Left cardiac atrium (tissue), 4 donors: ENCODE measurements around the gene VTN. TPM values are rescaled to one million over a fixed set of nuclear protein-coding genes. Genes with fewer than 3 reads are reported as not detected.

Experiments used
- ATAC-seq, 2 donors: fragments of 200-7000 bp; cut with Tn5 transposase; one replicate each; pipeline ENCODE4 v1.9.1; 2020; ENCODE audit warnings: mild to moderate bottlenecking in 2 of 2, moderate library complexity in 2 of 2
- DNase-seq: peaks from one replicate; pipeline ENCODE4 v3.0.0-alpha.2; 2020
- intact Hi-C, 2 donors: fragments of 100-400 bp; cut with DNase I; formaldehyde crosslinking; loops; one replicate each; pipeline versions ENCODE4 v1.14.1 to v1.15.1; 2022 to 2023
- long read RNA-seq: library from polyadenylated mRNA; unstranded; transcript quantifications from one replicate; pipeline ENCODE4 v2.0.0, GENCODE V29; 2021
- total RNA-seq, 2 donors: library from RNA; stranded (reverse); fragmentation: NEBNext Ultra II Directional; extraction: Animal tissue kit (Norgen Biotek cat#: 25700); gene quantifications; one replicate each; pipeline ENCODE4 v1.2.1, GENCODE V29; 2021
- donor health status: DM: no; HTN: yes; CAD: no.
- donor health status: DM: no; HTN: yes; CAD: no; lungs with severe emphysema.
- donor health status: DM: yes; HTN: yes; CAD: no.
- donor health status: Dilated cardiomyopathy.

VTN gene, protein sequence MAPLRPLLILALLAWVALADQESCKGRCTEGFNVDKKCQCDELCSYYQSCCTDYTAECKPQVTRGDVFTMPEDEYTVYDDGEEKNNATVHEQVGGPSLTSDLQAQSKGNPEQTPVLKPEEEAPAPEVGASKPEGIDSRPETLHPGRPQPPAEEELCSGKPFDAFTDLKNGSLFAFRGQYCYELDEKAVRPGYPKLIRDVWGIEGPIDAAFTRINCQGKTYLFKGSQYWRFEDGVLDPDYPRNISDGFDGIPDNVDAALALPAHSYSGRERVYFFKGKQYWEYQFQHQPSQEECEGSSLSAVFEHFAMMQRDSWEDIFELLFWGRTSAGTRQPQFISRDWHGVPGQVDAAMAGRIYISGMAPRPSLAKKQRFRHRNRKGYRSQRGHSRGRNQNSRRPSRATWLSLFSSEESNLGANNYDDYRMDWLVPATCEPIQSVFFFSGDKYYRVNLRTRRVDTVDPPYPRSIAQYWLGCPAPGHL
- 10 to 100 TPM; 14.3 to 24.3 TPM for total RNA-seq
- long read RNA-seq, transcript VTN-201 (8 exons, 2,149 nt) = major isoform, 48 of 49 reads
- long read RNA-seq, partial matches to known transcripts = 0 of 49 reads
- long read RNA-seq, other reads (novel, unspliced or antisense) = 1 of 49 reads

DNA sequence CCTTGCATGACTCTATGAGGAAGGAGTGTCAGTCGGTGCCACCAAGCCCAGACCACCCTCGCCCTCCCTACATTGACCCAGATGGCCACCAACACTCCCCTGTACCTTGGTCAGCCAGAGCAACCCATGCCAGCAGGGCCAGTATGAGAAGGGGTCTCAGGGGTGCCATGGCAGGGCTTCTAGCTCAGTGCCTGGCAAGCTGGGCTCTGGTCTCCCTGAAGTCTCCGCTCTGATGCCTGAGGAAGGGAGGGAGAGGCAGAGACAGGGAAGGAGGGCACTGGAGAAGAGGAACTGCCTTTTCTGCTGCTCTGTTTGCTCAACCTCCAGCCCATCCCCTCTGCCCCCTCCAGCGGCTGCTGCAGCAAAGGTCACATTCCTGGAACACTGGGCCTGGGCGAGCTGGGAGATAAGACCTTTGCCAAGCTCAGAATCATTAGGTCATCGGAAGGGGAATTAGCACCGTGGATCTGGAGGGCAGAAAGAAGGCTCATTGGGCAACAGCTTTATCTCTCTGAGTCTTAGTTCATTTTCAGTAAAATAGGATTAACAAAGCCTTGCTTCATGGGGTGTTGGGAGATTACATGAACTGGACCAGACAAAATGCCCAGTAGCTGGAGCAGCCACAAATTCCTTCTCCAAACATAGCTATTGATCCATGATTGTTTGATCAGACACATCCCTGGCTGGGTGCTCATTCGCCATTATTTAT is at the start of gene VTN:
Gene VTN, minus strand, starts transcription at position 273 of the 709 bp plus-strand sequence. Its CDS starts 104 bp downstream, at position 169.
- intact Hi-C loops = no loop called here
- ATAC-seq (peak; percentile 36 to 56), DNase-seq (peak; percentile 79)

GRCh38 chr17:28416703-28417311 is 46.7 kb upstream of the VTN start:
- ATAC-seq (peak; percentile 70 to 84), DNase-seq (no peak)
- intact Hi-C loops = no loop called here

- ATAC-seq (no peak), DNase-seq (no peak)
- intact Hi-C loops = no loop called here
Observed at GRCh38 chr17:28415886-28416285, 45.8 kb upstream of the VTN start.

DNA sequence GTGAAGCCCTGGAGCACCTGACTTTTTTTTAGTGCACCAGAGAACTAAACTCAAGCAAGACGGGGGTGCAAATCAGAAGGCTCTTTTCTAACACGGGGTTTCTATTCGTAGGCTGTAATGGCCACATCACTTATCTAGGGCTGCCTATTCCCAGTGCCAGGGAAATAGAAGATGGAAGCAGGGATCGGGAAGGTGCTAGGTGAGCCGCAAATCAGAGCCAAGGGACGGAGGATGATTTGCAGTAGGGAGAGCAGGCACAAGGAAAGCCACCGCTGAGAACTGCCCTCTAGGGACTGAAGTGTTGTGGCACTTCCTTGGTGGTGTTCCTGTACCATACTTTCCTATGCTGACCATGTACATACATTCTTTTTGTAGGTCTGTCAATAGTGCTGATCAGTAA is 43.7 kb upstream of the VTN start:
- no peak for DNase-seq
- intact Hi-C loops = no loop called here
- ATAC-seq = no peak

GRCh38 chr17:28412099-28412498 is 42.0 kb upstream of the VTN start:
- DNase-seq (no peak), ATAC-seq (no peak)
- intact Hi-C loops = no loop called here

DNA sequence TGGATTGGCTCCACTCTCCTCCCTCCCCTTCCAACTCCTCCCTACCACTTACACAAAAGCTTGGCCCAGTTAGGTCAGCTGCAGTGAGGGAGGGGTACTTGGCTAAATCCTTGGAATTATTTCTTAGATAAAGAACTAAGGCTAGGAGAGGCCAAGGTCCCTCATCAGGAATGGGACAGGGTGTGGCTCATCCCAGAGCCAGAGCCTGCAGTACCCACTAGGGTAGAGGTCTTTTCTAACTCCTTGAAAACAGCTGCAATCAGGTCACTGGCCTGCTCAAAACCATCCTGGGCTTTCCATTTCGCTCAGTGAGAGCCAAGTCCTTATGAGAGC is 37.8 kb upstream of the VTN start:
- DNase-seq (no peak), ATAC-seq (no peak)
- intact Hi-C loops = no loop called here

DNA sequence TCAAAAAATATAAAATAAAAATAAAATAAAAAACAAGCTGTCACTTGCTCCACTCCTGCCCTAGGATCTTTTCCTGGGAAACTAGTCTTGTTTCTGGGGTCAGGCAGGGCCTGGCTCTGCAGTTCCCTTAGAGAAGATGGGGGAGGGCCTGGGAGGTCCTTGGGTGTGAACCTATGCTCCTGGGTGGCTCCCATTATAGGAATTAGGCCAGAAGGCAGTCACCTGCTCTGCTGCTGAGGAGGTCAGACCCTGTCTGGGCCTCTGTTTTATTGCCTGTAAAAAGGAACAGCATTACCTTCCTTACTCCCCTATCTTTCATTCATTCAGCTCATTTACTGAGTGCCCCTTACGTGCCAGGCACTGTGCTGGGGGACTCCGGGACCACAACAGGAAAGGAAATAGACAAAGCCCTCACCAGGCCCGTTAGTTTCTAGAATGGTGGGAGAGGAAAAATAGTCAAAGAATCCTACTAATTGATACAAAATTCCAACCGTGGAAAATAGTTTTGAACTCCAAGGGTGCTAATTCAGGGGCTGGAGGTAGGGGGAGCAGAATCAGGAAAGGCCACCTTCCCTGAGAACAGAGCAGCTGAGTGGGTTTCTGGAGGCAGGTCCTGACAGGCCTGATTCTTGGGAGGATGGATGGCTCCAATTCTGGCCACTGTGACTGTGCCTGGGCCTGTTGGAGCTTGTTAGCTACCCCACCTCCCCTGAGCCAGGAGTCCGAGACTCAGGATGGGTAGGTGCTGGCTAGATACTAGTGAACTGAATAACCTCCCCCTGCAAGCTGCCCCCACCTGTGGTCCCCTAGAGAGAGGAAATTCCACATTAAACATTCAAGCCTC is 37.2 kb upstream of the VTN start:
- DNase-seq = no peak
- no peak for ATAC-seq
- intact Hi-C loops = no loop called here

DNA sequence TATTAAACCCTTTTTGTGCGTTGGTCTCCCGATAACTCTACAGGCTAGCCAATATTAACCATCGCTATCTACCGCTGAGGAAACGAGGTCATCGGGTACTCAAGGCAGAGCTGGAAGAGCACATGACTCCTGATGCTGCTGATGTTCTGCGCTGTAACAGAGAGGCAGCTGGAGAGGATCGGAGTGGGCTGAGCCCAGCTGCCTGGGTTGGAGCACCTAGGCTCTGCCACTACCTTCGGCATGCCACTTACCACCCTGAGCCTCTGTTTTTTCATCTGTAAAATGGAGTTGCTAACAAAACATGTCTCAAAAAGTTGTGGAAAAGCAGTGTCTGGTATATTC is 36.3 kb upstream of the VTN start:
- DNase-seq (no peak), ATAC-seq (peak in 1 of 2 donors; percentile 23)
- intact Hi-C loops = no loop called here

- peak; percentile 74 for DNase-seq
- ATAC-seq = peak; percentile 89 to 91
- intact Hi-C loops = no loop called here
Observed at GRCh38 chr17:28405632-28406472, 35.7 kb upstream of the VTN start, which contains the start of gene SLC46A1. Gene SLC46A1, minus strand, starts transcription at chr17:28406212. Its CDS starts 98 bp downstream, at chr17:28406114.

DNA sequence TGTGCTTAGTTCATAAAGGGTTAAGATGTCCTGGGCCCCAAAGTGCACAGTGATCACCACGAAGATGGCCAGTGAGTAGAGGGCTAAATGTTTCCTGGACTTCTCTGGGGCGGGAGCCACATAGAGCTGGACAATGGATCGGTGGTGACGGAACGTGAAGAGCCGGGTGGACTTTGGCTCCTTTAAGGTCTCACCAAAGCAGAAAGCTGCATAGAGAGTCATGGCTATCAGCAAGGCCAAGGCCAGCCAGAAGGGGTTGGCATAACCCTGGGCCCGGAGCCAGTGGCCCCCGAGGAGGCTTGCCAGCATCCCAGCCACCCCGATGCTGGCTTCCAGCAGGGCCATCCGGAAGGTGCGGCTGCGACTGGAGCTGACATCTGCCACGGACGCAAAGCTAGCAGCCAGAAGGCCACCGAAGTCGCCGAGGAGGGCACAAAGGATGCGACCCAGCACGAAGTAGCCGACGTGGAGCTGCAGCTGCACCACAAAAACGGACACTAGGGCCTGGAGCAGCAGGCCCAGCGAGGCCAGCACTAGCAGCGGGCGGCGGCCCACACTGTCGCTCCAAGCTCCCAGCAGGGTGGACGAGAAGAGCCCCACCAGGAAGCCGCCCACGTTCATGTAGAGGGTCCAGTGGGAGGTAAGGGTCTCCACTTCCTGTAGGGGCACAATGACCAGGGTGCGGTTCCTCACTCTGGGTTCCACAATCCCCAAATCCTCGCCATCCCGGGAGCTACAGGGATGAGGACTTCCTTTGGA is 34.9 kb upstream of the VTN start:
- intact Hi-C loops = no loop called here
- DNase-seq = no peak
- ATAC-seq = peak; percentile 13 to 31

- ATAC-seq (no peak), DNase-seq (no peak)
- intact Hi-C loops = no loop called here
Observed at GRCh38 chr17:28404461-28404811, 34.3 kb upstream of the VTN start.

- ATAC-seq = no peak
- intact Hi-C loops = no loop called here
- no peak for DNase-seq
Observed at GRCh38 chr17:28404007-28404406, 33.9 kb upstream of the VTN start.

DNA sequence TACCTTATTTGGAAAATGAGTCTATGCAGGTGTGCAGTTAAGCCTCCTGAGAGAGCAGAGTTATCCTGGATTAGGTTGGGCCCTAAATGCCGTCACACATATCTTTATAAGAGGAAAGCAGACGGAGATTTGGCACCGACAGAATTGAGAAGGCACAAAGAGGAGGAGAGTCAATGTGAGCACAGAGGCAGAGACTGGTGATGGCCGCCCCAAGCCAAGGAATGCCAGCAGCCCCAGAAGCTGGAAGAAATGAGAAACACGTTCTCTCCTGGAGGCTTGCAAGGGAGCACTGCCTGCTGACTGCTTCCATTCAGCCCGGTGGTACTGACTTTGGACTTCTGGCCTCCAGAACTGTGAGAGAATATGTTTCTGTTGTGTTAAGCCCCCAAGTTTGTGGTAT is 32.7 kb upstream of the VTN start:
- intact Hi-C loops = no loop called here
- DNase-seq (no peak), ATAC-seq (no peak)

- no peak for DNase-seq
- no peak for ATAC-seq
- intact Hi-C loops = no loop called here
Observed at GRCh38 chr17:28402224-28402630, 32.1 kb upstream of the VTN start.

- intact Hi-C loops = no loop called here
- DNase-seq (no peak), ATAC-seq (no peak)
Observed at GRCh38 chr17:28399808-28400207, 29.7 kb upstream of the VTN start.

DNA sequence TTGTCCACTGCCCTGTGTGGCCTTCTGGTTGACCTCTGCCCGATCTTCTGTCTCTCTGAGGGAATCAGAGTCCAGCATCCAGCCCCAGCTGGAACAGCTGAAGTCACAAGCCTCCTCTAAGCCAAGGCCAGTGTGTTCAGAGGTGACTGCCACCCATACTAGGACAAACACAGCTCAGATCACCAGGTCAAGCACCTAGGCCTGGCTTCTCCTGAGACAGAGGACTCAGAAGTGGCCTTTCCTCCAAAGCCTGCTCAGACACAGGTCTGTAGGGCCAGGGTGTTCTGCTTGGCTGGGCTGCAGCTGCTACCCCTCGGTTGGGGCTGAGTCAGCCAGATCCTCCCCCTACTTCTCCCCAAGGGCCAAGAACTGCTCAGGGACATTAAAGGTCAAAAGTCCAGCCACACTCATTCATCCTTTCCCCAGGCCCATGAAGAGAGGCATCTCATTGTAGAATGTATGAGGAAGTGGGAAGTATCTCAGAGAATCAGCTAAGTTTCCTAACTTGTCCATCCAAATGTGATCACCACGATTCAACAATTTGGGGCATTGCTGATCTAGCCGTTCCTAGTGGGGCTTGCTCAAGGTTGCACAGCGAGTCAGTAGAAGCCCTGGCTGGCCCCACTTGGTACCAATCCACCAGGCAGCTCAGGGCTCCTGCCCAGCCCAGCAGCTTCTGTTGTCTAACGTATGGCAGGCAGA is 28.3 kb upstream of the VTN start:
- ATAC-seq = peak; percentile 32 to 60
- intact Hi-C loops = no loop called here
- DNase-seq = no peak

GRCh38 chr17:28397687-28398279 is 27.7 kb upstream of the VTN start:
- ATAC-seq (peak; percentile 11 to 28), DNase-seq (no peak)
- intact Hi-C loops = no loop called here
